GM18909 (cell line): ENCODE results near the gene HSDL1.

Experiments used
- ATAC-seq: cut with Tn5 transposase; IDR thresholded peaks from one replicate; pipeline ENCODE4 v1.9.1; 2021; ENCODE audit warnings: mild to moderate bottlenecking; ENCODE audit not compliant: unreplicated experiment, poor library complexity

Gene HSDL1

DNA sequence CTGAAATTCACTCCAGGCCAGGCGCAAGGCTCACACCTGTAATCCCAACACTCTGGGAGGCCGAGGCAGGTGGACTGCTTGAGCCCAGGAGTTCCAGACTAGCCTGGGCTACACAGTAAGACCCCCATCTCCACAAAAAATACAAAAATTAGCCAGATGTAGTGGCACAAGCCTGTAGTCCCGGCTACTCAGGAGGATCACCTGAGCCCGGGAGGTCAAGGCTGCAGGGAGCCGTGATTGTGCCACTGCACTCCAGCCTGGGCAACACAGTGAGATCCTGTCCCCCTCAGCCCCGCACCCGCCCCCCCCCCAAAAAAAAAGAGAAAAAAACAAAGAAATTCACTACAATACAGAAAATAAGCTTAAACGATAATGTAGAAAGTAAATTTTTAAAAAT lies 59.7 kb downstream of the HSDL1 start:
- ATAC-seq: no peak

DNA sequence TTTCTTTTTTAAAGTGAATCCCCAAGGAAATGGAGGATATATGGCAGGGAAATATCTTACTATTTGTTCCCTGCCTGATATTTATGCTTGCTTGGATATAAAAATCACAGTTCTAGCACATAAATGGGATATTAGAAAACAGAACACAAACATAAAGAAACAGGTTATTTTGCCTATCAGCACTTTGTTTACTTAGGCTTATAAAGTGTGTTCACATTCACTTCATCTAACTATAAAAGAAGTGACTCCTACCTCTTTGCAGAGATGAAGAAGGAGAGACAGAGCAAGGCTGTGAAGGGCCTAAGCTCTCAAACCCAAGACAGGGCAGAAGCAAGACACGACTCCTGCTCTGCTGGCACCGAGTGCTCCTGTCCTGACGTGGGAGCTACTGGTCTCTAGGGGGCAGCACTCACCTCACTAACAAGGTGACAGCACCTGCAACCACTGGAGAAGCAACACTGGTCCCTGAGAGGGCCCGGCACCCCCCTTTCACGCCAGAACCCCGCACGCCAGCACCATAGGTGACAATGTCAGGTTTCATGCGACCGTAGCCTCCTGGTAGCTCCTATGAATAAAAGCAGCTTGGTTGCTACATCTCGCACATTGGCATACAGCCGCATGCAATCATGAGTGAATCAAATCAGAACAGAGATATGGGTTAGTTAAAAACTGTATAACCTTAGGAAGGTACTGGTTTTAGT lies 60.3 kb downstream of the HSDL1 start:
- peak; percentile 49 for ATAC-seq

DNA sequence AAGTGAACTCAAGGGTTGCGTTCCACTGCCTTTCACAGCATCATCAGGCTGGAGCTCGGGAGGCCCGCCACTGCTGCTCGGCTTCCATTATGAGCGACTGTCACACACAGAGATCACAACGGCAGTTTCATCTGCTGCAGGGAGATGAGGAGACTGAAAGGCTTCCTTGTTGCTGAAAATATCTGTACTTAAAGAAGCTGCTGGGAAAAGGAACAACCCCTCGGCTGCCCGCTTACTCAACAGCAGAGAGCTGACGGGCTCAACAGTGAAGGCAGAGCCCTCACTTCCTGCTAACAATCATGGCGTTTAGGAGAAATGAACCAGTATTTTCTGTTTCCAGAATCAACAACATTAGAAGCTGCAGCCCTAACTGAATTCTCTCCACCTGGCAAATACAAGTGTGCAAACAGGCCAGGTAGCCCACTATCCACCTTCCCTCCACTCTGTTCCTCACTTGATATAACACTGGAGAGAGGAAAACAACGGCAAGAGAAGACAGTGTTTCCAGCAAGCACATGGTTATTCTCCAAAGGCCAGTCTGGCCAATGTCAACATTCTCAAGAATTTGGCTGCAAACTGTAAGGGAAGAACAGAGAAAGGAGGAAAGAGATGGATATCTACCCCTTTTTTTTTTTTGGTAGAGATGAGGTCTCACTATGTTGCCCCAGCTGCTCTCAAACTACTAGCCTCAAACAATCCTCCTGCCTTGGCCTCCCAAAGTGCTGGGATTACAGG lies 62.0 kb downstream of the HSDL1 start:
- no peak for ATAC-seq

DNA sequence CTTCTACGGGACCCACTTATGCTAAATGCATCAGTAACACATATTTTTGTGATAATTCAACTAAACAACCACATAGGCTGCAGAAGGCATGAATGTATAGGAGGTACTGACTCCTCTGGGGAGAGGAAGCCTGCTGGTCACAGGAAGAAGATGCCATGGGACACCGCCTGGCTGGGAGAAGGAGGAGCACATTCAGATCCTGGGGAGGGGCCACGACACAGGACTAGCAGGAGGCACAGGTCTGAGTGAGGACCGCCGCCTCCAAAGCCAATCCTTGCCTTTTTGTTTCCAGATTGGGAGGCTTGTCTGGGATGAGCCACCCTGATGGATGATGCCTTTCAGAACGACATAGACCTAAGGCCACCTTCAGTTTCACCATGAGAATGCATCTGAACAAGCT lies 62.9 kb downstream of the HSDL1 start:
- no peak for ATAC-seq

DNA sequence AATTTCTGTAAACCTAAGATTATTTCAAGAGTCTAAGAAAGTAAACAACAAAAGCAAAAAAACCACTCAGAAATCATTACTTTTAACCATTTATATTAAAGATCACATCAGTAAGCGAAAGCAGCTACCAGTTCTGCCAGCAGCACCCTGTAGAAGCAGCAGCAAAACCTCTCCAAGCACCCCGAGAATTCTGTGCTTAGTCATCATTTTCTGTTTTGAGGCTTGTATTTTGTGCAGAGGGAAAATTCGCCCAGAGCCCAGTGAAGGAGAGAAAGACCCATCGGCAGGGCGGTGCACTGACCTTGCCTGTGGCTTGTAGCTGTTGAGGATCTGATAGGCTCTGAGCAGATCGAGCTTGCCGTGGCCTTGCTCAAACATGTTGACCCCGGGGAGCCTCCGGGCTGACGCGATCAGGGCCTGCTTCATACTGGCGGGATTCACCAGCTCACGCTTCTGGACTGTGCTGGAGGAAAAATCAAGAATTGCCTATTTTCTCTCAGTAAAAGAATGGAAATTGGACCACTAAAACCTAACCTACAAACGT lies 63.5 kb downstream of the HSDL1 start:
- no peak for ATAC-seq

DNA sequence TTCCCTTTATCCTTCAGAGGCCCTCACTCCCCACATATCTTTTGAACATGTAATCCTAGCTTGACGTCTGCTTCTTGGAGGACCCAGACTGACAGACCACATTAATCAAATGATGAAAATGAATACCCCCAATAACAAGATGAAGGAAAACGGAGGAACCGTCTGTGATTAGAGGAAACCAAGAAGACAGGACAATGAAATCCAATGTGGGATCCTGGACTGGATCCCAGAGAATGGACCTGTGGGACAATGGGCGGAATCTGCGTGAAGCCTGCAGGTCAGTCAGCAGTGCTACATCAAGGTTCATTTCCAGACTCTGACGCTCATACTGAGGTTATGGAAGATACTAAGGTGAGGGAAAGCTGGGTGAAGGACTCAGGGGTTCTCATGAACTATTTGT lies 64.2 kb downstream of the HSDL1 start:
- no peak for ATAC-seq

DNA sequence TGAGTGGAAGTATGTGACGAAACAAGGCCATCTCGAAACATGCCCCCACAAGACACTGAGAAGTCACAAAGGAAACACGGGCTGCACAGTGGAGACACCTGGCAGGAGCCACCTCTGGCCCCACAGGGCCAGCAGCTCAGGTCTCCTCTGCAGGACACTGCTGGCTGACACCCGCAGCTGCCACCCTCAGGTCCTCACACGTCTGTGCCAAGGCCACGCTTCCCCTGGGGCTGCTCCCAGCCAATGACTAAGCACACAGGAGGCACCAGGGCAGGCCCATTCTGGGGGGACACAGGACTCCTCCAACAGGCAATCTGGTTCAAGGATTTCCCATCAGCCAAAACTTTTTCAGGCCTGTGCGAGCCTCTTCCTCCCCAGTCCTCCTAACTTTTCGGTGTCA lies 64.6 kb downstream of the HSDL1 start:
- ATAC-seq: no peak

DNA sequence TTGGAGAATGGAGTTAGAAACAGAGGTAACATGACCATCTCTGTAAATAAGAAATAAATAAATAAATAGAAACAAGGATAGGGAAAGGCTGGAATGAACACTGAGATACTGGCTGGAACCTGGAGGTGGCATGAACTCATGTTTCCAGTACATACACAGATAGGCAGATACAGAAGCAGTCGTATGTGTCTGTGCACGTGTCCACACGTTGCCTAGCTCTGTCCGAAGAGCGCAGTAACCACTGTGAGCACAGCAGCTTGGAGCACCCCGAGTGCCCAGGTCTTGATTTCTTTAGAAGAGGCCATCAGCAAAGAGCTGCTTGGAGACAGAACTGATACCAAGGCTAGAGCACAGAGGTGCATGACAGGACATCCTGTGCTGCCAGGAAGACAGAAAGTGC lies 65.3 kb downstream of the HSDL1 start:
- ATAC-seq: no peak

DNA sequence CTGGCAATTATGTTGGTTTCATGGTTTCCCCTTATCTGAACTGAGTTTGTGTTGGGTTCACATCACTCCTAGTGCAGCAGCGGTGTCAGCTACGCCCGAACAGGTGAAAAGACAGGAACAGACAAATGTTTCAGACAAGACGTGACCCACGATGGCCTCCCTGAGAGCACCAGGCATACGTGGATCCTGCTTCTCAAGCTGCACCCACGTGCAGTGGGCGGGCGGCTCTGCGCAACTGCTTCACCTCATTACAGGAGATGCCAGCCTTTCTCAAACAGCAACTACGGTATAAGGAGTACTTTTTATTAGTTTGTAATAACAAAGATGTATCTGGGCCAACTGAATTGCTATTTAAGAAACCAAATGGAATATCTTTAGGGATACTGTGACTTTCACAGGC lies 69.6 kb downstream of the HSDL1 start:
- no peak for ATAC-seq

DNA sequence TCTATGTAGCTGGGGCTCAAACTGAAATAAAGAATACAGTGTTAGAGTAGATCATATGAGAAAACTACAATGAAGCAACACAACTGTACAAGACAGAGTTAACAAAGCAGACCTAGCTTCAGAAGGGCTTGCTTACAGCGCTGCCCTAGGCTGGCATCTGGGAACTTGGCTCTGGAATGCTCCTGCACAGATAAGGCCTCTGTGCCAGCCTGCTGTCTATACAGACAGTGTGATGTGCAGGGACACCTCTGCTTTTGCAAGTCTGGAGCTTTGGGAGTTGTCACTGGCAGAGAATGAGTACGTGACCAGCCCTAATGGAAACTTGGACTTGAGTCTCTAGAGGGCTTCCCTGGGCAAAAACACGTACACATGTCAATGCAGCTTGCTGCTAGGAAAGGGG lies 70.3 kb downstream of the HSDL1 start:
- no peak for ATAC-seq
